Smooth muscle cell (in vitro differentiated cells): ENCODE data around the gene VPS45. TPM values are rescaled to one million over a fixed set of nuclear protein-coding genes. Genes with fewer than 3 reads are reported as not detected.

ENCODE experiments used
- DNase-seq: peaks from one replicate; lab custom pipeline; 2025; ENCODE audit not compliant: unreplicated experiment; lab: John Stamatoyannopoulos, UW
- H2AFZ ChIP-seq: fragments of 200-600 bp; sonication (generic); 2 replicates; pipeline ENCODE4 v1.6.0; 2016; ENCODE audit warnings: antibody characterized with exemption, low read depth, mild to moderate bottlenecking
- H3F3A ChIP-seq: fragments of 200-600 bp; sonication (generic); 2 replicates; pipeline ENCODE4 v1.6.0; 2017; ENCODE audit warnings: antibody characterized with exemption, low read depth
- H3K27ac ChIP-seq: fragments of 200-600 bp; sonication (generic); 2 replicates; pipeline ENCODE4 v1.5.1; 2016; ENCODE audit warnings: low read depth, mild to moderate bottlenecking
- H3K27me3 ChIP-seq: fragments of 200-600 bp; sonication (generic); 2 replicates; pipeline ENCODE4 v1.6.1; 2016; ENCODE audit warnings: low read depth, mild to moderate bottlenecking
- H3K36me3 ChIP-seq: fragments of 200-600 bp; sonication (generic); 2 replicates; pipeline ENCODE4 v1.5.1; 2016; ENCODE audit warnings: low read depth
- H3K4me1 ChIP-seq: fragments of 200-600 bp; sonication (generic); 2 replicates; pipeline ENCODE4 v1.5.1; 2016; ENCODE audit warnings: low read depth
- H3K4me2 ChIP-seq: fragments of 200-600 bp; sonication (generic); 2 replicates; pipeline ENCODE4 v1.6.0; 2016; ENCODE audit warnings: mild to moderate bottlenecking
- H3K4me3 ChIP-seq: fragments of 200-600 bp; sonication (generic); 2 replicates; pipeline ENCODE4 v1.5.1; 2016; ENCODE audit warnings: mild to moderate bottlenecking
- H3K79me2 ChIP-seq: fragments of 200-600 bp; sonication (generic); 2 replicates; pipeline ENCODE4 v1.6.0; 2016; ENCODE audit warnings: low read depth, mild to moderate bottlenecking
- H3K9ac ChIP-seq: fragments of 200-600 bp; sonication (generic); 2 replicates; pipeline ENCODE4 v1.6.0; 2016; ENCODE audit warnings: low read depth
- H3K9me3 ChIP-seq: fragments of 200-600 bp; sonication (generic); replicated peaks from 2 replicates; pipeline ENCODE4 v1.5.1; 2016; ENCODE audit warnings: low read depth
- H4K20me1 ChIP-seq: fragments of 200-600 bp; sonication (generic); 2 replicates; pipeline ENCODE4 v1.6.0; 2016; ENCODE audit warnings: low read depth
- CTCF ChIP-seq: fragments of 200-600 bp; sonication (generic); IDR thresholded peaks from 2 replicates; pipeline ENCODE4 v1.5.1; 2017; ENCODE audit warnings: borderline replicate concordance, mild to moderate bottlenecking, antibody characterized with exemption; ENCODE audit not compliant: insufficient read depth, poor library complexity, severe bottlenecking
- WGBS: methylation state at CpG from one replicate; pipeline ENCODE4 v1.1.7; 2016; ENCODE audit warnings: low lambda C conversion rate; 5-methylcytosine and 5-hydroxymethylcytosine counted together
- polyA plus RNA-seq: library from polyadenylated mRNA; unstranded; fragments of >200 nt; fragmentation: Nextera tagmentation; extraction: Ambion mirVana; gene quantifications from 2 replicates; pipeline ENCODE4 v1.2.1, GENCODE V29; 2016
- total RNA-seq: library from RNA; depleted of rRNA; stranded (reverse); fragments of >200 nt; gene quantifications from 2 replicates; pipeline ENCODE4 v1.2.3, GENCODE V29; 2014

VPS45 gene
- total and polyA plus RNA-seq, 2 experiments from 2014 or later = 28.6 to 44.7 TPM

GRCh38 chr1:150150133-150151021 is 82.8 kb downstream of the VPS45 start:
- TF ChIP-seq CTCF = no peak
- no peak overlapping the region for H2AFZ ChIP-seq

GRCh38 chr1:150151291-150152181 is 84.0 kb downstream of the VPS45 start:
- Histone ChIP-seq H3K79me2 (peaks cover 40% of the 10 kb centered on the region), H3K4me2 (peak overlapping the region; percentile 91), H3K27ac (peak overlapping the region; percentile 86), H3K9me3 (no peaks in the 10 kb centered on the region), H3K4me1 (peaks cover 9% of the 10 kb centered on the region), H3K4me3 (peak overlapping the region; percentile 65), H2AFZ (no peak overlapping the region), H3K27me3 (no peaks in the 10 kb centered on the region), H3K36me3 (peaks cover 4% of the 10 kb centered on the region), H3F3A (peaks cover 8% of the 10 kb centered on the region), H3K9ac (peak overlapping the region; percentile 92), H4K20me1 (peaks cover 20% of the 10 kb centered on the region)
- no peak for DNase-seq
- no peak for TF ChIP-seq CTCF
- 27% methylated on average over 14 of the region's 15 CpGs for WGBS

More at GRCh38 chr1:150150133-150151021, 82.8 kb downstream of the VPS45 start:
- Histone ChIP-seq H3K9ac (peak overlapping the region; percentile 92), H3K4me1 (peaks cover 9% of the 10 kb centered on the region), H4K20me1 (peaks cover 20% of the 10 kb centered on the region), H3K4me3 (peak overlapping the region; percentile 65), H3K27me3 (no peaks in the 10 kb centered on the region), H3K36me3 (no peaks in the 10 kb centered on the region), H3K4me2 (peak overlapping the region; percentile 91), H3K9me3 (no peaks in the 10 kb centered on the region), H3K27ac (peak overlapping the region; percentile 86), H3K79me2 (peaks cover 40% of the 10 kb centered on the region), H3F3A (peaks cover 8% of the 10 kb centered on the region)
- 1% methylated on average over 43 of the region's 114 CpGs for WGBS
- DNase-seq = no peak

- Histone ChIP-seq H3K36me3 (peaks cover 10% of the 10 kb centered on the region), H3K79me2 (peaks cover 40% of the 10 kb centered on the region), H3K27ac (peak overlapping the region; percentile 86), H3K9ac (peak overlapping the region; percentile 92), H3F3A (peaks cover 14% of the 10 kb centered on the region), H3K4me2 (peak overlapping the region; percentile 91), H3K4me3 (peak overlapping the region; percentile 65), H3K9me3 (no peaks in the 10 kb centered on the region), H2AFZ (no peak overlapping the region), H4K20me1 (peaks cover 20% of the 10 kb centered on the region), H3K4me1 (peaks cover 9% of the 10 kb centered on the region), H3K27me3 (no peaks in the 10 kb centered on the region)
- DNase-seq = no peak
- no peak for TF ChIP-seq CTCF
- WGBS = 86% methylated on average over 2 of the region's 2 CpGs
Observed at GRCh38 chr1:150152182-150152536, 84.6 kb downstream of the VPS45 start.
